HepG2 (cell line): ENCODE measurements around the gene PDE9A.

Experiments used
- CBX5 ChIP-seq: sonication (generic); formaldehyde crosslinking; IDR thresholded peaks from 2 replicates; pipeline ENCODE4 v1.4.0; 2020; ENCODE audit warnings: missing genetic modification reagents, borderline replicate concordance
- ONECUT2 ChIP-seq: sonication (generic); formaldehyde crosslinking; IDR thresholded peaks from 2 replicates; pipeline ENCODE4 v1.4.0; 2020; ENCODE audit warnings: missing genetic modification reagents
- PHF20 ChIP-seq: sonication (generic); formaldehyde crosslinking; IDR thresholded peaks from 2 replicates; pipeline ENCODE4 v1.5.0; 2020; ENCODE audit warnings: mild to moderate bottlenecking, missing genetic modification reagents
- POLR2A ChIP-seq, 2 experiments: IDR thresholded peaks; 2 replicates each; pipeline ENCODE4 v1.6.1; 2011; ENCODE audit warnings: low read depth in 2 of 2, low read length in 2 of 2, mild to moderate bottlenecking in 1 of 2, moderate library complexity in 1 of 2; ENCODE audit not compliant: insufficient read depth in 1 of 2
- POLR2AphosphoS5 ChIP-seq: IDR thresholded peaks from 2 replicates; pipeline ENCODE4 v1.6.1; 2012; ENCODE audit warnings: low read depth, low read length
- RAD21 ChIP-seq: fragments of 450-650 bp; formaldehyde crosslinking; IDR thresholded peaks from 2 replicates; pipeline ENCODE4 v1.5.0; 2020; ENCODE audit warnings: mild to moderate bottlenecking

DNA sequence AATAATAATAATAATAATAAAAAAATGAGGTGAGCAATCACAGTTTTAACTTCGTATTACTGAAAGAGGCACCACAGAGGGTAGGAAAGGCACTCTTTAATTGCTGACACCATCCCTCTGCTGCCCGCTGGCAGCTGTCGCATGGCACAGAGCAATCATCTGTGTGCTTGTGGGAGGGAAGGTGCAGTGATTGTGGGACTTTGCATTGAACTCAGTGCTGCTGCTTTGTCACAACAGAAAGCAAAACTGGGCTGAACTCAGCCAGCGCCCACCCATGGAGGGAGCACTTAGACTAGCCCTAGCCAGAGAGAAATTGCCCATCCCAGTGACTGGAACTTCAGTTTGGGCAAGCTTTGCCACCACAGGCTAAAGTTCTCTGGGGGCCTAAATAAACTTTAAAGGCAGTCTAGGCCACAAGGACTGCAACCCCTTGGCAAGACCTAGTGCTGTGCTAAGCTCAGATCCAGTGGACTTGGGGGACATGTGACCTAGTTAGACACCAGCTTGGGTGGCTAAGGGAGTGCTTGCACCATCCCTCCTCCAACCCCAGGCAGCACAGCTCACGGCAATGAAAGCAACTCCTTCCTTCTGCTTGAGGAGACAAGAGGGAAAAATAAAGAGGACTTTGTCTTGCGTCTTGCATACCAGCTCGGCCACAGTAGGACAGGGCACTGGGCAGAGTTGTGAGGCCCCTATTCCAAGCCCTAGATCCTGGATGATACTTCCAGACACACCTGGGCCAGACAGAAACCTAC is 166.6 kb downstream of the PDE9A start:
- TF ChIP-seq CBX5 (CRISPR knock-in tag), result no peak
- TF ChIP-seq POLR2AphosphoS5, result no peak
- no peak for TF ChIP-seq RAD21
- no peak for TF ChIP-seq ONECUT2 (CRISPR knock-in tag)
- no peak for TF ChIP-seq POLR2A (IDR thresholded peaks at IDR 0.05; ENCODE audit: insufficient read depth in 1 of 2, low read depth in 2 of 2, low read length in 2 of 2)
- no peak for TF ChIP-seq PHF20
